NB4 (cell line): Measurements from ENCODE around the gene CYB5A.
A peak's percentile ranks its signal among the peaks of the same experiment; 100 is the strongest.

Experiments
- DNase-seq: peaks from one replicate; pipeline ENCODE4 v3.0.0; 2010; ENCODE audit warnings: low read depth
- H3K4me3 ChIP-seq: one replicate; pipeline ENCODE4 v1.5.1; 2011; ENCODE audit warnings: mild to moderate bottlenecking, low read depth, low read length, moderate library complexity
- CTCF ChIP-seq: IDR thresholded peaks from one replicate; pipeline ENCODE4 v1.5.1; 2012; ENCODE audit warnings: low read depth, low read length
- MAX ChIP-seq: IDR thresholded peaks from 2 replicates; pipeline ENCODE4 v1.6.1; 2011; ENCODE audit warnings: low read depth, low read length
- MYC ChIP-seq: IDR thresholded peaks from 2 replicates; pipeline ENCODE4 v1.6.1; 2011; ENCODE audit warnings: low read depth, low read length
- POLR2A ChIP-seq: IDR thresholded peaks from 2 replicates; pipeline ENCODE4 v1.6.1; 2011; ENCODE audit warnings: mild to moderate bottlenecking; ENCODE audit not compliant: insufficient read length; ENCODE audit errors: extremely low read depth

CYB5A gene

GRCh38 chr18:74316257-74317170 is 24.8 kb upstream of the CYB5A start:
- TF ChIP-seq CTCF (no peak), MAX (no peak), POLR2A (no peak), MYC (no peak)
- no peak overlapping the region for H3K4me3 ChIP-seq
- DNase-seq, result no peak

DNA sequence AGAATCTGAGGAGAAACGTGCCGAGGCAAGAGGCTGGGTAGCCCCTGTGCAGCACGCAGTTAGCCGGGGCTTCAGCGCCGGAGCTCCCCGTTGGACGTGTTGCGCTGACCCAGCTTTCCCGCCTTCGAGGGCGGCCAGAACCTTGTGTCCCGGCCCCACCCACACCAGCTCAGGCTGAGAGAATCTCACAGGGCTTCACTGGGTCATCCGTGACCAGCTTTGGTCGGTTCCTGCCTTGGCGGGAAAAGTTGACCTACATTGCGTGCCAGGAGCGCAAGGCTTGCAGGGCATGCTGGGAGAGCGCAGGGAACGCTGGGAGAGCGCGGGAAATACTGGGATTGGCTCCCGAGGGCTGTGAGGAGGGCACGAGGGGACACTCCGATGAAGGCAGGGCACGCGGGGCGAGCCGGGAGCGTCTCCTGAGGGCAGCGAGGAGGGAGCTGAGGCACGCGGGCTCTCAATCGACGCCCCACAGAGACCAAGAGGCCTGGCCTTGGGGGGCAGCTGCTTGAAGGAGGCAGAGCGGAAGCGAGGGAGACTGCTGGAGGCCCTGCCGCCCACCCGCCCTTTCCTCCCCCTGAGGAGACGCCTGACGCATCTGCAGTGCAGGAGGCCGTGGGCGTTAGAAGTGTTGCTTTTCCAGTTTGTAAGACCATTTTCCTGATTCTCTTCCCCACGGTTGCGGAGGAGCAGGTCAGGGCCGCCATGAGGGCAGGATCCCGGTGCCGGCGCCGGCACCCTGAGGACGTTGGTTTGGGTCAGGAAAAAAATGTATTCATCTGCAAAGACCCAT is 23.9 kb upstream of the CYB5A start, which contains the start of gene C18orf63:
Gene C18orf63 (plus strand): TSS at position 376 of the 793 bp plus-strand sequence. CDS start 2,027 bp downstream, outside the sequence.
- TF ChIP-seq CTCF (no peak), MYC (no peak), POLR2A (no peak), MAX (no peak)
- H3K4me3 ChIP-seq, result no peak within 1 kb of the TSS
- no peak for DNase-seq

DNA sequence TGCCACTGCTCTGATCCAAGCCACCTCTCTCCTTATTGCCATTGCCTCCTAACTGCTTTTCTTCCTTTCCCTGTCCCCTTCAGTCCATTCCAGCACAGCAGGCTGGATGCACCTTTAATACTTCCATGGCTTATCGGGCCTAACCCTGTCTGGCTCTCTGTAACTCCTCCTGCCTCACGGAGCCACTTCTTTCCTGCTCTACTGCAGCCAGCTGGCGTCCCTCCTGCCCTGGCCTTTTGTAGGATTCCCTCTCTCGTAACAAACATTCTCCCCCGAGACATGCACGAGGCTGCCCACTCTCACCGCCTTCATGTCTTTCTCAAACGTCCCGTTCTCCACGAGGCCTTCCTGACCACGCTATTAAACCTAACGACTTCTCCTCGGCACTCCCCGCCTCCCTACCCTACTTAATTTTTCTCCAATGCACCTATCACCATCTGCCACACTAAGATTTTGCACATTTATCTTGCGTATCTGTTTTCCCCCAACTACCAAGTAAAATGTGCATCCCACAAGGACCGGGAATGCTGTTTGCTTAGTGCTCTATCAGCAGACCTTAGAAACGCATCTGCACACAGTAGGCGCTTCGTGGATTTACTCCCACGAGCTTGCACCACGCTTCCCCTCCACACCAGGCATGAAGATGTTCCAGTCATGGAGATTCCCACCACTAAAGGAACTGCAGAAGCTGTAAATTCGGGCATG is 23.1 kb upstream of the CYB5A start:
- TF ChIP-seq CTCF, result no peak
- no peak for TF ChIP-seq MAX
- TF ChIP-seq POLR2A, result no peak
- TF ChIP-seq MYC, result no peak
- DNase-seq, result no peak

DNA sequence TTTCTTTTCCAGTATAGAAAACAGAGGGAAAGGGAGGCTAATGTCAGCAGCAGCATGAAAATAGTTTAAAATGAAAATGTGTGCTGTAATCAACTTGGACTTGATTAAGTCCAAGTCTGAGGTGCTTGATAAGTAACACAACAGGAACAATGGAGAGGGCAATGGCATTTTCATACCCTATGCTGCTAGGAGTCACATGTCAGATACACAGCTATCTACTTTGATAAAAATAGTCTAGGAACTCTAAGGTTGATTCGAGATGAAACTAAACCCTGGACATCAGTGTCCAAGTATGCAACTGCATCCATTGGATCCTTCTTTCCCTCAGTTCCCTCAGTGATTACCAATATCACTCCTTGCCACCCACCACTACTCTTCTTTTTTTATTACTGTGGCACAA is 19.2 kb upstream of the CYB5A start:
- no peak for DNase-seq
- H3K4me3 ChIP-seq, result no peak overlapping the region
- no peak for TF ChIP-seq MAX
- TF ChIP-seq POLR2A, result no peak
- no peak for TF ChIP-seq MYC
- no peak for TF ChIP-seq CTCF

More for the DNA sequence above, 23.1 kb upstream of the CYB5A start:
- no peak overlapping the region for H3K4me3 ChIP-seq

GRCh38 chr18:74310411-74310810 is 18.6 kb upstream of the CYB5A start:
- peak; percentile 39 for DNase-seq
- H3K4me3 ChIP-seq, result no peak overlapping the region
- no peak for TF ChIP-seq POLR2A
- TF ChIP-seq CTCF, result peak; percentile 38
